Measurements from ENCODE around the gene NUBPL.
"Not testable (repeated sequence)": the region's sequence is repeated elsewhere in the genome, so short reads cannot be mapped to it uniquely, and the experiment has no call there.

NUBPL gene

DNA sequence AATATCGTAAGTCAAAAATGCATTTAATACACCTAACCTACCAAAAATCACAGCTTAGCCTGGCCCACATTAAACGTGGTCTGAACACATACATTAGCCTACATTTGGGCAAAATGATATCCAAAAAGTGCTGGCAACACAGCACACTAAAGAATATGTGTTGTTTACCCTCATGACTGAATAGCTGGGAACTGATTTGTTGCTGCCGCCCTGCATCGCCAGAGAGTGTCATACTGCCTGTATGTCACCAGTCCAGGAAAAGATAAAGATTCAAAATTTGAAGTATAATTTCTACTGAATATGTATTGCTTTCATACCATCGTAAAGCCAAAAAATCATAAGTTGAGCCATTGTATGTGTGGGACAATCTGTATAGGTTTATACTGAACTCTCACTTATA is 157.8 kb downstream of the NUBPL start:
- H3K4me1 ChIP-seq (ENCODE audit: control insufficient read depth, insufficient read depth, low read length, unreplicated experiment) = no peaks in the 10 kb centered on the region
- H3K27me3 ChIP-seq (ENCODE audit: insufficient read depth, low read length) = no peaks in the 10 kb centered on the region
- H3K79me2 ChIP-seq (ENCODE audit: control insufficient read depth, insufficient read depth, low read length, unreplicated experiment) = no peaks in the 10 kb centered on the region
- no peak overlapping the region for H2AFZ ChIP-seq (ENCODE audit: low read length, unreplicated experiment)
- no peaks in the 10 kb centered on the region for H3K36me3 ChIP-seq (ENCODE audit: insufficient read depth, low read length)
- H3K4me3 ChIP-seq (ENCODE audit: low read depth, low read length) = no peak overlapping the region
- no peak overlapping the region for H3K27ac ChIP-seq (ENCODE audit: low read depth, low read length)

DNA sequence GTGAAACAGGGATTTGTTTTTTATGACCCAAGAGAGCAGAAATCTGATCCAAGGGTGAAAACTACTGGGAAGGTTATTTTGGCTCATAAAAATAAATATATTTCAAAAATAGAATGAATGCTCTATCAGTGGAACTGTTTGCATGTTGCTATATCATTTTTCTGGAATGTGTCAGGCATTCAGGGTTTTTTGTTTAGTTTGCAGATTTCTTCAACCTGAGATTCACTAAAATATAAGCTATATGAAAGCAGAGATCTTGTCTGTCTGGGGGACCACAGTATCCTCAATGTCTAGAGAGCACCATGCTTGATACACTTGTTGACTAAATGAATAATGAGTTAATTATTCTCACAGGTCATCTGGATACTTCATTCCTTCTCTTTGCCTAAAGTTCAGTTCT is 165.1 kb downstream of the NUBPL start:
- Histone ChIP-seq H3K27ac (ENCODE audit: low read depth, low read length) (no peak overlapping the region), H3K4me3 (ENCODE audit: low read depth, low read length) (no peak overlapping the region), H3K4me1 (ENCODE audit: control insufficient read depth, insufficient read depth, low read length, unreplicated experiment) (no peaks in the 10 kb centered on the region)

DNA sequence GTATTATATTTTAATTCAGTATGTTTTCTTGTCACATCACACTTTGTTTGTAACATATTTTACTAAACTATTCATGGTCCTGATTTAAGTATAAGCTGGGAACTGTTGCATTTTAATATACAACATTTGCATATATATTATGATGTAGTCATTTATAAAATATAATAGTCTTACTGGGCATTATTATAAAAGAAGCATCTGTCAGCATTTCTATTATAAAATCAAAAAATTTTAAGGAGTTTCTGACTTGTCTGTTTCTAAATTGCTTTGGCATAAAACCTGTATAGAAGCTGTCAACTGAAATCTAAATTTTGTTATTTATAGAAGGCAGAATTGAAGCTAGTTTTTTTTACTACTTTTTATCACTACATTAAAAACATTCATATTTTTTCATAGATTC is 166.6 kb downstream of the NUBPL start:
- H3K4me3 ChIP-seq (ENCODE audit: low read depth, low read length) = no peak overlapping the region

More for the DNA sequence above, 165.1 kb downstream of the NUBPL start:
- no peak overlapping the region for H2AFZ ChIP-seq (ENCODE audit: low read length, unreplicated experiment)
- peaks cover 4% of the 10 kb centered on the region; the same call in 1 of the 2 replicates for H3K36me3 ChIP-seq (ENCODE audit: insufficient read depth, low read length)
- H3K79me2 ChIP-seq (ENCODE audit: control insufficient read depth, insufficient read depth, low read length, unreplicated experiment) = no peaks in the 10 kb centered on the region
- H3K27me3 ChIP-seq (ENCODE audit: insufficient read depth, low read length) = no peaks in the 10 kb centered on the region

DNA sequence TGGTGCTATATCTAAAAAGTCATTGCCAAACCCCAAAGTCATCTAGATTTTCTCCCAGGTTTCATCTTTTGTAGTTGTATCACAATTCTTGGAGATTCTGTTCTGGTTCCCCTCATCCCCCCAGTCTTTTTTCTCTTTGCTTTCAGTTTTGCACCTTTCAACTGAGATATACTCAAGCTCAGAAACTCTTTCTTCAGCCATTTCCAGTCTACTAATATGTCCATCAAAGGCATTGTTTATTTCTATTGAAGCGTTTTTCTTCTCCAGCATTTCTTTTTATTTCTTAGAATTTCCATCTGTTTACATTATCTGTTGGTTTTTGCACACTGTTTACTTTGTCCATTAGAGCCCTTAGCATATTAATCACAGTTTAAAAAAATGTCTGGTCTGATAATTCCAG is 179.5 kb downstream of the NUBPL start:
- Histone ChIP-seq H3K79me2 (ENCODE audit: control insufficient read depth, insufficient read depth, low read length, unreplicated experiment) (no peaks in the 10 kb centered on the region), H3K4me1 (ENCODE audit: control insufficient read depth, insufficient read depth, low read length, unreplicated experiment) (no peaks in the 10 kb centered on the region), H2AFZ (ENCODE audit: low read length, unreplicated experiment) (no peak overlapping the region), H3K4me3 (ENCODE audit: low read depth, low read length) (no peak overlapping the region), H3K36me3 (ENCODE audit: insufficient read depth, low read length) (no peaks in the 10 kb centered on the region), H3K27me3 (ENCODE audit: insufficient read depth, low read length) (no peaks in the 10 kb centered on the region), H3K27ac (ENCODE audit: low read depth, low read length) (no peak overlapping the region)

More for the DNA sequence above, 166.6 kb downstream of the NUBPL start:
- no peaks in the 10 kb centered on the region for H3K79me2 ChIP-seq (ENCODE audit: control insufficient read depth, insufficient read depth, low read length, unreplicated experiment)
- no peaks in the 10 kb centered on the region for H3K4me1 ChIP-seq (ENCODE audit: control insufficient read depth, insufficient read depth, low read length, unreplicated experiment)
- no peak overlapping the region for H2AFZ ChIP-seq (ENCODE audit: low read length, unreplicated experiment)
- no peak overlapping the region for H3K27ac ChIP-seq (ENCODE audit: low read depth, low read length)
- H3K27me3 ChIP-seq (ENCODE audit: insufficient read depth, low read length) = no peaks in the 10 kb centered on the region
- peaks cover 6% of the 10 kb centered on the region; the same call in 1 of the 2 replicates for H3K36me3 ChIP-seq (ENCODE audit: insufficient read depth, low read length)

DNA sequence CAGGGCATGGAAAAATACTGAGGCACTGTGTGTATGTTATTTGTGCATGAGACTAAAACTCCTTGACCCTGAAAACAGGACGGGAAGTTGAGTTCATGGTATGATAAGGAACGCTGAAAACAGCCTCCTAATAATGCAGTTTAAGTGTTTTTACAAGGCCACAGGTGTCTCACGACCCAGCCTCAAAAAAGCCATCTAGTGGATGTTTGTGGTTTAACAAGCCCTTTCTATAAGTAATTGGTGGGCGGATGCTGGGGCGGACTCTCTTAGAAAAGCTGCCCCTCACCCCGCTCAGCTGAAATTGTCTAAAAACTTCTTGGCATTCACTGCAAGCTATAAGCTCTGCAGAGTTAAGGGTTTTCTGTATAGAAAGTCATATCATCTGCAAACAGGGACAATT is 184.5 kb downstream of the NUBPL start:
- Histone ChIP-seq H3K4me3 (ENCODE audit: low read depth, low read length) (no peak overlapping the region), H3K27ac (ENCODE audit: low read depth, low read length) (no peak overlapping the region), H3K4me1 (ENCODE audit: control insufficient read depth, insufficient read depth, low read length, unreplicated experiment) (no peaks in the 10 kb centered on the region), H3K27me3 (ENCODE audit: insufficient read depth, low read length) (no peaks in the 10 kb centered on the region), H3K79me2 (ENCODE audit: control insufficient read depth, insufficient read depth, low read length, unreplicated experiment) (no peaks in the 10 kb centered on the region), H3K36me3 (ENCODE audit: insufficient read depth, low read length) (peaks cover 4% of the 10 kb centered on the region; the same call in 1 of the 2 replicates), H2AFZ (ENCODE audit: low read length, unreplicated experiment) (no peak overlapping the region)

DNA sequence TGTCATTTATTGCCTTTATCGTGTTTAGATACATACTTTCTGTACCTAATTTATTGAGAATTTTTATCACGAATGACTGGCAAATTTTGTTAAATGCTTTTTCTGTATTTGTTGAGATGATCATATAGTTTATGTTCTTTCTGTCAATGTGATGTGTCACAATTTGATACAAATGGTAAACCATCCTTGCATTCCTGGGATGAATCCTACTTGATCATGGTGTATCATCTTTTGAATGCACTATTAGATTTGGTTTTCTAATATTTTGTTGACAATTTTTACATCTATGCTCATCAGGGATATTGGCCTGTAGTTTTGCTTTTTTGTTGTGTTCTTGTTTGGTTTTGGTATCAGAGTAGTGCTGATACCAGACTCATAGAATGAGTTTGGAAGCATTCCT is 185.1 kb downstream of the NUBPL start:
- no peak overlapping the region for H3K4me3 ChIP-seq (ENCODE audit: low read depth, low read length)
- H3K4me1 ChIP-seq (ENCODE audit: control insufficient read depth, insufficient read depth, low read length, unreplicated experiment) = no peaks in the 10 kb centered on the region
- no peaks in the 10 kb centered on the region for H3K79me2 ChIP-seq (ENCODE audit: control insufficient read depth, insufficient read depth, low read length, unreplicated experiment)
- no peak overlapping the region for H3K27ac ChIP-seq (ENCODE audit: low read depth, low read length)
- H2AFZ ChIP-seq (ENCODE audit: low read length, unreplicated experiment) = no peak overlapping the region
- H3K27me3 ChIP-seq (ENCODE audit: insufficient read depth, low read length) = no peaks in the 10 kb centered on the region
- H3K36me3 ChIP-seq (ENCODE audit: insufficient read depth, low read length) = peaks cover 4% of the 10 kb centered on the region; the same call in 1 of the 2 replicates

DNA sequence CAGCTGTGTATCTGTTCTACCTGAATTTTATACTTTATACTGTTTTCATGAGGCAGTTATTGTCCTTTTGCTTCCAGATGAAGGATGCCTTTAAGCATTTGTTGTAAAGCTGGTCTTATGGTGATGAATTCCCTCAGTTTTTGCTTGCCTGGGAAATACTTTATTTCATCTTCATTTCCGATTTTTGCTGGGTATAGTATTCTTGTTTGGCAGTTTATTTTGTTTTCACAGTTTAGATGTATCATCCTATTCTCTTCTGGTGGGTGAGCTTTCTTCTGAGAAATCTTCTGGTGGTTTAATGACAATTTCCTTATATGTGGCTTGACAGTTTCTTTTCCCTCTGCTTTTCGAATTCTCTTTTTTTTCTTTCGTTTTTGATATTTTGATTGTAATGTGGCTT is 188.1 kb downstream of the NUBPL start:
- Histone ChIP-seq H3K4me3 (ENCODE audit: low read depth, low read length) (no peak overlapping the region), H2AFZ (ENCODE audit: low read length, unreplicated experiment) (no peak overlapping the region), H3K4me1 (ENCODE audit: control insufficient read depth, insufficient read depth, low read length, unreplicated experiment) (no peaks in the 10 kb centered on the region), H3K36me3 (ENCODE audit: insufficient read depth, low read length) (peaks cover 4% of the 10 kb centered on the region; the same call in 1 of the 2 replicates), H3K27ac (ENCODE audit: low read depth, low read length) (no peak overlapping the region), H3K79me2 (ENCODE audit: control insufficient read depth, insufficient read depth, low read length, unreplicated experiment) (no peaks in the 10 kb centered on the region), H3K27me3 (ENCODE audit: insufficient read depth, low read length) (no peaks in the 10 kb centered on the region)

DNA sequence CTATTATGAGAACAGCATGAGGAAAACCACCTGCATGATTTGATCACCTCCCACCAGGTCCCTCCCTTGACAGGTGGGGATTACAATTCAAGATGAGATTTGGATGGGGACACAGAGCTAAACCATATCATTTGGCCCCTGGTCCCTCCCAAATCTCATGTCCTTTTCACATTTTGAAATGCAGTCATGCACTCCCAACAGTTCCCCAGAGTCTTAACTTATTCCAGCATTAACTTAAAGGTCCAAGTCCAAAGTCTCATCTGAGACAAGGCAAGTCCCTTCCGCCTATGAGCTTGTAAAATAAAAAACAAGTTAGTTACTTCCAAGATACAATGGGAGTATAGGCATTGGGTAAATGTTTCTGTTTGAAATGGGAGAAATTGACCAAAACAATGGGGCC is 189.8 kb downstream of the NUBPL start:
- not testable (repeated sequence) for H3K27ac ChIP-seq (ENCODE audit: low read depth, low read length); H2AFZ ChIP-seq (ENCODE audit: low read length, unreplicated experiment); H3K36me3 ChIP-seq (ENCODE audit: insufficient read depth, low read length); H3K79me2 ChIP-seq (ENCODE audit: control insufficient read depth, insufficient read depth, low read length, unreplicated experiment); H3K4me1 ChIP-seq (ENCODE audit: control insufficient read depth, insufficient read depth, low read length, unreplicated experiment); H3K27me3 ChIP-seq (ENCODE audit: insufficient read depth, low read length); H3K4me3 ChIP-seq (ENCODE audit: low read depth, low read length)

DNA sequence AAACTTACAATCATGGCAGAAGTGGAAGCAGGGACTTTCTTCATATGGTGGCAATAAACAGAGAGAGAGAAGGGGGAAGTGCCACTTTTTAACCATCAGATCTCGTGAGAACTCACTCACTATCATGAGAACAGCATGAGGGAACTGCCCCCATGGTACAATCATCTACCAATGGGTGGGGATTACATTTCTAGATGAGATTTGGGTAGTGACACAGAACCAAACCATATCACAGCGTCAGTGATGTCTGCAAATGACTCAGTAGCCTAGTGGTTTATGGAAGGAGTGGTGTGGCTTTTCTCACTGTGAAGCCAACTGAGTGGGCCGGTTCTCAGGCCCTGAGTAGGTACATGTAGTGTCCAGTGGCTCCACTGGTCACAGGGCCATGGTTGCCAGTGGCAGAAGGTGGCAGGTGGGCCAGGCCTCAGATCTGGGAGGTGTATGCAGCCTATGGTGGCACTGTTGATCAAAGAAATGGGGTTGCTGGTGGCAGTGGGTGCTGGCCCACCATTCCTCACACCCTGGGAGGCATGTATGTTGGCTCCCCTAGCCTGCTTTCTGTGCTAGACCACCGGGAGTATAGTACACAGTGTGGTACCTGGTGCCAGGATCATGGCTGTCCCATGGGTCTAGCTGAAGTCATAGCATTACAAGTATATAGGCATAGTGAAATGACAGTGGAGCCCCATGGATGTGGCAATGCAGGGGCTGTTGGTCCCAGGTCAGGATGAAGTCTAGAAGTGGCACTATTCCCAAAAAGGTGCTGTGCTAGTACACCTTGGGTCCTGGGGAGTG is 191.9 kb downstream of the NUBPL start:
- Histone ChIP-seq H3K36me3 (ENCODE audit: insufficient read depth, low read length) (peaks cover 4% of the 10 kb centered on the region; the same call in 1 of the 2 replicates), H3K79me2 (ENCODE audit: control insufficient read depth, insufficient read depth, low read length, unreplicated experiment) (no peaks in the 10 kb centered on the region), H2AFZ (ENCODE audit: low read length, unreplicated experiment) (no peak overlapping the region), H3K4me3 (ENCODE audit: low read depth, low read length) (no peak overlapping the region), H3K27ac (ENCODE audit: low read depth, low read length) (no peak overlapping the region), H3K4me1 (ENCODE audit: control insufficient read depth, insufficient read depth, low read length, unreplicated experiment) (no peaks in the 10 kb centered on the region), H3K27me3 (ENCODE audit: insufficient read depth, low read length) (no peaks in the 10 kb centered on the region)

DNA sequence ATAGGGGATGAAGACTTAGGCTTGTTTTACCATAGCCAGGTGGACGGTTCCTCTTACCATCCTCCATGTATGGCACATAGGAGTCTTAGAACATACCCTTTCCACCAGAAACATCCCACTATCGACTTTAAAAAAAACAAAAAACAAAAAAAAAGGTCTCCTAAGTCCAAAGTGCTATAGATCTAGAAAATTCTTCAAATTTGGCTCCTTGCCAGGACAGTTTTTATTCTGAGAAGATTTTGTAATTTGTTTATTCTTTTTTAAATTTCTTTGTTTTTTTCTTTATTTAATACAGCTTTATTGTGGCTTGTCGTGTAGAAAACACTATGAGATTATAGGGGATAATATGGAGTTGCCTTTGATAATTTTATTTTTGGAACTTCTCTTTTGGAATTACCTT is 197.7 kb downstream of the NUBPL start:
- H3K27ac ChIP-seq (ENCODE audit: low read depth, low read length) = no peak overlapping the region
- H3K36me3 ChIP-seq (ENCODE audit: insufficient read depth, low read length) = no peaks in the 10 kb centered on the region
- H3K79me2 ChIP-seq (ENCODE audit: control insufficient read depth, insufficient read depth, low read length, unreplicated experiment) = no peaks in the 10 kb centered on the region
- no peaks in the 10 kb centered on the region for H3K27me3 ChIP-seq (ENCODE audit: insufficient read depth, low read length)
- H2AFZ ChIP-seq (ENCODE audit: low read length, unreplicated experiment) = no peak overlapping the region
- H3K4me1 ChIP-seq (ENCODE audit: control insufficient read depth, insufficient read depth, low read length, unreplicated experiment) = no peaks in the 10 kb centered on the region
- no peak overlapping the region for H3K4me3 ChIP-seq (ENCODE audit: low read depth, low read length)

DNA sequence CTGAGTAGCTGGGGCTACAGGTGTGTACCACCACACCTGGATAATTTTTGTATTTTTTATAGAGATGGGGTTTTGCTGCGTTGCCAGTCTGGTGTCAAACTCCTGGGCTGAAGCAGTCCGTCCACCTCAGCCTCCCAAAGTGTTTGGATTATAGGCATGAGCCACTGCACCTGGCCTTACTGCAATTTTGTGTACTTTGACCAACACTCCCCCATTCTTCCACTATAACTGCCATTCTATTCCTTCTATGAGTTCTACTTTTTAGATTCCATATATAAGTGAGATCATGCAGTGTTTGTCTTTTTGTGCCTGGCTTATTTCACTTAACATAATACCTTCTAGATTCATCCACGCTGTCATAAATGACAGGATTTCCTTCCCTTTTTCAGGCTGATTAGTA is 199.1 kb downstream of the NUBPL start:
- no peak overlapping the region for H3K27ac ChIP-seq (ENCODE audit: low read depth, low read length)
- H3K36me3 ChIP-seq (ENCODE audit: insufficient read depth, low read length) = no peaks in the 10 kb centered on the region
- no peaks in the 10 kb centered on the region for H3K79me2 ChIP-seq (ENCODE audit: control insufficient read depth, insufficient read depth, low read length, unreplicated experiment)
- no peaks in the 10 kb centered on the region for H3K27me3 ChIP-seq (ENCODE audit: insufficient read depth, low read length)
- no peak overlapping the region for H2AFZ ChIP-seq (ENCODE audit: low read length, unreplicated experiment)
- H3K4me3 ChIP-seq (ENCODE audit: low read depth, low read length) = no peak overlapping the region
- H3K4me1 ChIP-seq (ENCODE audit: control insufficient read depth, insufficient read depth, low read length, unreplicated experiment) = no peaks in the 10 kb centered on the region
